Activated CD8-positive, alpha-beta T cell treated with anti-CD3 and anti-CD28 coated beads for 36 hours (primary cell): Measurements from ENCODE around the gene NKPD1. TPM values are rescaled to one million over a fixed set of nuclear protein-coding genes. Genes with fewer than 3 reads are reported as not detected.
A peak's percentile ranks its signal among the peaks of the same experiment; 100 is the strongest.

Source experiments
- ATAC-seq: fragments of 200-7000 bp; cut with Tn5 transposase; one replicate; pipeline ENCODE4 v1.10.0; 2021; ENCODE audit warnings: mild to moderate bottlenecking, moderate library complexity
- CTCF ChIA-PET: fragments of 350-600 bp; sonication (Branson Sonifier 250); formaldehyde crosslinking; loops from one replicate; lab custom pipeline; 2021; ENCODE audit warnings: antibody characterized with exemption; lab: Charles Lee
- POLR2A ChIA-PET: fragments of 350-600 bp; sonication (Branson Sonifier 250); formaldehyde crosslinking; loops from one replicate; lab custom pipeline; 2021; ENCODE audit warnings: antibody characterized with exemption; lab: Charles Lee
- DNase-seq: peaks from one replicate; pipeline ENCODE4 v3.0.0-alpha.2; 2020
- H3K27ac Mint-ChIP-seq: one replicate; pipeline ENCODE4 v1.8.0; 2021; ENCODE audit warnings: mild to moderate bottlenecking, mixed read lengths
- H3K27me3 Mint-ChIP-seq: one replicate; pipeline ENCODE4 v1.8.0; 2021; ENCODE audit warnings: mixed read lengths
- H3K36me3 Mint-ChIP-seq: one replicate; pipeline ENCODE4 v1.8.0; 2021; ENCODE audit warnings: low read depth, mixed read lengths
- H3K4me1 Mint-ChIP-seq: one replicate; pipeline ENCODE4 v1.8.0; 2021; ENCODE audit warnings: low read depth, mixed read lengths
- H3K4me3 Mint-ChIP-seq: one replicate; pipeline ENCODE4 v1.8.0; 2021; ENCODE audit warnings: mild to moderate bottlenecking, moderate library complexity, mixed read lengths
- H3K9me3 Mint-ChIP-seq: one replicate; pipeline ENCODE4 v1.8.0; 2021; ENCODE audit warnings: mixed read lengths
- CTCF ChIP-seq: fragments of 200-600 bp; IDR thresholded peaks from one replicate; pipeline ENCODE4 v1.8.0; 2022; ENCODE audit warnings: antibody characterized with exemption, mild to moderate bottlenecking
- intact Hi-C: fragments of 100-400 bp; cut with micrococcal nuclease; formaldehyde crosslinking; loops from one replicate; pipeline ENCODE4 v1.10.0; 2022
- total RNA-seq, 2 experiments: library from RNA; stranded (reverse); gene quantifications; one replicate each; pipeline ENCODE4 v1.2.3, GENCODE V29; 2021

Gene NKPD1
- total RNA-seq, 2 experiments from 2014 or later, result 0.07 to 0.16 TPM

- ATAC-seq (peak; percentile 91), DNase-seq (peak; percentile 73)
- H3K4me3 Mint-ChIP-seq, result peak overlapping the region; percentile 32
- H3K27me3 Mint-ChIP-seq, result no peaks in the 10 kb centered on the region
- ChIA-PET CTCF (interaction anchor here (0.8 kb wide), 1 partner anchor 111 kb away, joined by 3 read pairs; no protein-coding TSS in a partner anchor), POLR2A (interaction anchor here (0.6 to 1.2 kb wide), 3 partner anchors 9 to 1561 kb away, joined by 3 read pairs; partner anchors contain the start of gene GEMIN7)
- peak overlapping the region; percentile 90 for H3K27ac Mint-ChIP-seq
- peaks cover 32% of the 10 kb centered on the region for H3K4me1 Mint-ChIP-seq
- H3K36me3 Mint-ChIP-seq, result no peaks in the 10 kb centered on the region
- intact Hi-C loops, result no loop called here
- no peaks in the 10 kb centered on the region for H3K9me3 Mint-ChIP-seq
- TF ChIP-seq CTCF, result no peak
Observed at GRCh38 chr19:45171211-45171623, 10.4 kb upstream of the NKPD1 start.

DNA sequence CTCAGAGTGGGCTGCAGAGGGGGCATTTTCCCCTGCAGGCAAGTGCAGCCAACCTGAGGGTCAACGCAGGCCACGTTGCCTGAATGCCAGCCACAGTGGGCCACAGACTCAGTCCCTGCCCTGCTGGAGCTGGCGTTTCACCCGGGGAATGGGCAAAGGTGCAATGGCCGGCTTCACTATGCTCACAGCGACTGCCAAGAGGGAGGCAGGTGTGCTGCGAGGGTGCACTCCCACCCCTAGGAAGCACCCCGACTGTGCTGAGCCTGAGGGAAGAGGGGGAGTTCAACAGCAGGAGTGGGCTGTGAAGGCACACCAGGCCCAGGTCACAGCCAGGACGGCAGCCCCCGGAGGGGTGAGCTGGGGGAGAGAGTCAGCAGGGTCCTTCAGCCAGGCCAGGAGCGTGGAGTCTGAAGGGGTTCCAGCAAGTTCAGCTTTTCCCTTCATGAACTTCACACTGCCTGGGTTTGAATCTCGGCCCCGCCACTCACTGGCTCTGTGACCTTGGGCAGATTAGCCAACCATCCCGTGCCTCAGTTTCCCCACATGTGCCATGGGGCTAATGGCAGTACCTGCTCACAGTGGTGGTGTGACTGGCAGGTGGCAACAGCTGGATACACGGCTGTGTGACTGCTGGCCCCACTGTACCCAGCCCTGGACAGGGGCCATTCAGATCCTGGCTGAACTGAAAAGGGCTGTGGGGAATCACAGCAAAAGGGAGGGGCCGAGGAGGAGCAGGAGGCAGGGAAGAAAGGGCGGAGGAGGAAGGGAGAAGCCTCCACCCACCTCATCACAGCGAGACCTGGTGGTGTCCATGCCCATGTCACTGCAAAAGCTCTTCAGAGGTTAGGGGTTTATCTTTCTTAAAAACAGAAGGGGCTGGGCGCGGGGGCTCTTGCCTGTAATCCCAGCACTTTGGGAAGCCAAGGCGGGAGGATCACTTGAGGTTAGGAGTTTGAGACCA lies 9.6 kb upstream of the NKPD1 start:
- ATAC-seq, result no peak
- POLR2A ChIA-PET, result interaction anchor here (0.6 to 1.2 kb wide), 3 partner anchors 8 to 1561 kb away, joined by 3 to 5 read pairs (median 3); partner anchors contain the start of genes BLOC1S3 and TRAPPC6A
- no peak for TF ChIP-seq CTCF
- no peak for DNase-seq
- no peak overlapping the region for H3K4me3 Mint-ChIP-seq
- no peaks in the 10 kb centered on the region for H3K27me3 Mint-ChIP-seq
- CTCF ChIA-PET, result interaction anchor here (1.3 to 1.6 kb wide), 2 partner anchors 8 to 45 kb away, joined by 3 to 4 read pairs; partner anchors contain the start of genes BLOC1S3 and TRAPPC6A
- peak overlapping the region; percentile 90 for H3K27ac Mint-ChIP-seq
- H3K36me3 Mint-ChIP-seq, result no peaks in the 10 kb centered on the region
- no peaks in the 10 kb centered on the region for H3K9me3 Mint-ChIP-seq
- peaks cover 31% of the 10 kb centered on the region for H3K4me1 Mint-ChIP-seq
- intact Hi-C loops, result no loop called here

GRCh38 chr19:45169602-45170001 lies 8.8 kb upstream of the NKPD1 start:
- Mint-ChIP-seq H3K36me3 (no peaks in the 10 kb centered on the region), H3K9me3 (no peaks in the 10 kb centered on the region), H3K27ac (peak overlapping the region; percentile 49), H3K4me1 (peaks cover 31% of the 10 kb centered on the region), H3K4me3 (no peak overlapping the region), H3K27me3 (no peaks in the 10 kb centered on the region)
- ATAC-seq (no peak), DNase-seq (no peak)
- ChIA-PET POLR2A (interaction anchor here (1.1 kb wide), 1 partner anchor 9 kb away, joined by 5 read pairs; the partner anchor contains the start of genes BLOC1S3 and TRAPPC6A), CTCF (interaction anchor here (1.3 to 1.6 kb wide), 2 partner anchors 9 to 44 kb away, joined by 3 to 4 read pairs; partner anchors contain the start of genes BLOC1S3 and TRAPPC6A)
- TF ChIP-seq CTCF, result no peak
- intact Hi-C loops, result no loop called here

- no peak for TF ChIP-seq CTCF
- POLR2A ChIA-PET, result no interaction called here
- Mint-ChIP-seq H3K36me3 (no peaks in the 10 kb centered on the region), H3K4me3 (no peak overlapping the region), H3K27me3 (no peaks in the 10 kb centered on the region), H3K9me3 (no peaks in the 10 kb centered on the region), H3K27ac (no peak overlapping the region), H3K4me1 (peaks cover 34% of the 10 kb centered on the region)
- DNase-seq (no peak), ATAC-seq (no peak)
- CTCF ChIA-PET, result interaction anchor here (1.3 kb wide), 1 partner anchor 9 kb away, joined by 3 read pairs; the partner anchor contains the start of genes BLOC1S3 and TRAPPC6A
- intact Hi-C loops, result no loop called here
Observed at GRCh38 chr19:45168767-45169351, 8.1 kb upstream of the NKPD1 start.
